IMR-90 (cell line): ENCODE results near the gene ZKSCAN8. TPM values are rescaled to one million over a fixed set of nuclear protein-coding genes. Genes with fewer than 3 reads are reported as not detected.

Experiments used
- ATAC-seq: fragments of 200-7000 bp; cut with Tn5 transposase; 2 replicates; pipeline ENCODE4 v1.9.1; 2020; ENCODE audit warnings: low read depth, mild to moderate bottlenecking, moderate library complexity
- BruUV-seq: library from RNA; stranded (reverse); fragments of 400-500 nt; replicated peaks from 2 replicates; lab custom pipeline; 2021; lab: Mats Ljungman, UMichigan
- CTCF ChIA-PET: fragments of 300-600 bp; formaldehyde crosslinking; extraction: SDS; loops from one replicate; lab custom pipeline; 2021; ENCODE audit warnings: antibody characterized with exemption; lab: Yijun Ruan, JAX
- POLR2A ChIA-PET: fragments of 300-600 bp; sonication (Branson Sonifier 250); formaldehyde crosslinking; loops from one replicate; lab custom pipeline; 2022; ENCODE audit warnings: antibody characterized with exemption; ENCODE audit not compliant: unreplicated experiment; lab: Charles Lee
- DNase-seq: peaks from one replicate; pipeline ENCODE4 v3.0.0; 2013
- H2AFZ ChIP-seq: replicated peaks from 2 replicates; pipeline ENCODE3; 2013; ENCODE audit warnings: low read length, mild to moderate bottlenecking; ENCODE audit not compliant: poor library complexity
- H2AK5ac ChIP-seq: 2 replicates; pipeline ENCODE4 v1.6.1; 2013; ENCODE audit warnings: low read depth, low read length, inconsistent platforms
- H2AK9ac ChIP-seq: replicated peaks from 2 replicates; pipeline ENCODE3; 2013; ENCODE audit warnings: mild to moderate bottlenecking, low read depth, low read length, moderate library complexity; ENCODE audit not compliant: poor library complexity
- H2BK120ac ChIP-seq: 2 replicates; pipeline ENCODE4 v1.6.1; 2013; ENCODE audit warnings: low read depth, low read length, inconsistent platforms
- H2BK15ac ChIP-seq: 3 replicates; pipeline ENCODE4 v1.6.1; 2013; ENCODE audit warnings: low read depth, low read length, inconsistent platforms
- H2BK20ac ChIP-seq: 2 replicates; pipeline ENCODE4 v1.6.1; 2013; ENCODE audit warnings: low read depth, mild to moderate bottlenecking, inconsistent platforms, low read length, moderate library complexity
- H2BK5ac ChIP-seq: 2 replicates; pipeline ENCODE4 v1.6.1; 2013; ENCODE audit warnings: mild to moderate bottlenecking, low read depth, low read length, inconsistent platforms; ENCODE audit not compliant: poor library complexity, severe bottlenecking
- H3K14ac ChIP-seq: replicated peaks from 2 replicates; pipeline ENCODE4 v1.6.1; 2013; ENCODE audit warnings: low read depth, low read length, inconsistent platforms
- H3K18ac ChIP-seq: 2 replicates; pipeline ENCODE4 v1.6.1; 2013; ENCODE audit warnings: low read depth, low read length, control low read depth
- H3K23ac ChIP-seq: 2 replicates; pipeline ENCODE4 v1.6.1; 2013; ENCODE audit warnings: low read depth, low read length, inconsistent platforms
- H3K27ac ChIP-seq: 2 replicates; pipeline ENCODE4 v1.5.1; 2013; ENCODE audit warnings: mild to moderate bottlenecking, control low read depth, low read length; ENCODE audit not compliant: insufficient read depth
- H3K27me3 ChIP-seq: 2 replicates; pipeline ENCODE4 v1.6.1; 2013; ENCODE audit warnings: low read length; ENCODE audit not compliant: control insufficient read depth, insufficient read depth
- H3K36me3 ChIP-seq: 2 replicates; pipeline ENCODE4 v1.6.1; 2013; ENCODE audit warnings: low read length, mixed read lengths; ENCODE audit not compliant: control insufficient read depth, insufficient read depth
- H3K4ac ChIP-seq: 2 replicates; pipeline ENCODE4 v1.6.1; 2013; ENCODE audit warnings: low read depth, low read length, inconsistent platforms
- H3K4me1 ChIP-seq: 2 replicates; pipeline ENCODE4 v1.6.1; 2013; ENCODE audit warnings: low read length, mixed read lengths; ENCODE audit not compliant: control insufficient read depth, insufficient read depth
- H3K4me2 ChIP-seq: 2 replicates; pipeline ENCODE4 v1.6.1; 2013; ENCODE audit warnings: low read depth, mild to moderate bottlenecking, control low read depth, low read length, moderate library complexity
- H3K4me3 ChIP-seq: 2 replicates; pipeline ENCODE4 v1.5.1; 2013; ENCODE audit warnings: low read depth, mild to moderate bottlenecking, control low read depth, low read length, moderate library complexity; ENCODE audit not compliant: insufficient read depth
- H3K56ac ChIP-seq: 2 replicates; pipeline ENCODE4 v1.6.1; 2013; ENCODE audit warnings: low read length, inconsistent platforms; ENCODE audit not compliant: insufficient read depth; ENCODE audit errors: extremely low read depth
- H3K79me1 ChIP-seq, 2 experiments: 2 replicates each; pipeline ENCODE4 v1.6.1; 2013; ENCODE audit warnings: low read length in 2 of 2, inconsistent platforms in 1 of 2, low read depth in 1 of 2
- H3K9ac ChIP-seq: 2 replicates; pipeline ENCODE4 v1.6.1; 2013; ENCODE audit warnings: low read depth, low read length, control low read depth
- H3K9me1 ChIP-seq: 2 replicates; pipeline ENCODE4 v1.6.1; 2013; ENCODE audit warnings: low read length, inconsistent platforms; ENCODE audit not compliant: insufficient read depth
- H3K9me3 ChIP-seq: 2 replicates; pipeline ENCODE4 v1.6.1; 2013; ENCODE audit warnings: low read length; ENCODE audit not compliant: control insufficient read depth, insufficient read depth
- H4K20me1 ChIP-seq: 2 replicates; pipeline ENCODE4 v1.6.1; 2013; ENCODE audit warnings: low read length, inconsistent platforms; ENCODE audit not compliant: insufficient read depth
- H4K5ac ChIP-seq: 2 replicates; pipeline ENCODE4 v1.6.1; 2013; ENCODE audit warnings: mild to moderate bottlenecking, low read depth, low read length, control low read depth
- H4K8ac ChIP-seq, 2 experiments: 2 replicates each; pipeline ENCODE4 v1.6.1; 2013; ENCODE audit warnings: low read depth in 2 of 2, low read length in 2 of 2, control low read depth in 1 of 2, inconsistent platforms in 1 of 2
- H4K91ac ChIP-seq: 2 replicates; pipeline ENCODE4 v1.6.1; 2013; ENCODE audit warnings: low read depth, low read length, inconsistent platforms; ENCODE audit not compliant: insufficient read depth
- CEBPB ChIP-seq: IDR thresholded peaks from 2 replicates; pipeline ENCODE4 v1.6.1; 2012; ENCODE audit warnings: low read depth, low read length, improper control_type of control experiment
- MAFK ChIP-seq: IDR thresholded peaks from 2 replicates; pipeline ENCODE4 v1.6.1; 2012; ENCODE audit warnings: low read depth, low read length, improper control_type of control experiment
- WGBS, 2 experiments: methylation state at CpG; one replicate each; pipeline versions ENCODE4 v1.1.5 to v1.1.7; 2013; ENCODE audit warnings: missing lambda C conversion rate in 2 of 2; ENCODE audit not compliant: insufficient read length in 1 of 2; ENCODE audit errors: extremely low coverage in 2 of 2; 5-methylcytosine and 5-hydroxymethylcytosine counted together
- dilution Hi-C: fragments of 300-500 bp; cut with HindIII; formaldehyde crosslinking; loops from one replicate; pipeline ENCODE4 v1.14.3; 2018; ENCODE audit warnings: low sequenced_read_pairs; ENCODE audit not compliant: unreplicated experiment
- in situ Hi-C: fragments of 300-500 bp; cut with MboI; formaldehyde crosslinking; loops from 3 replicates; pipeline ENCODE4 v1.14.3; 2019; ENCODE audit warnings: low sequenced_read_pairs, inconsistent platforms, mixed read lengths
- intact Hi-C: fragments of 100-400 bp; cut with micrococcal nuclease; formaldehyde crosslinking; loops from 2 replicates; pipeline ENCODE4 v1.10.0; 2022
- polyA plus RNA-seq, 3 experiments: library from polyadenylated mRNA; depleted of rRNA; stranded (reverse); fragments of >200 nt; gene quantifications; 2 replicates each; pipeline ENCODE4 v1.2.3, GENCODE V29; 2012; ENCODE audit warnings: low replicate concordance in 1 of 3
- total RNA-seq: library from RNA; depleted of rRNA; stranded (reverse); fragments of >200 nt; gene quantifications from 2 replicates; pipeline ENCODE4 v1.2.3, GENCODE V29; 2012

ZKSCAN8 gene
- total and polyA plus RNA-seq, 2 of the 4 experiments (the other 2 are of a cell fraction) = 8.3 to 22.8 TPM

GRCh38 chr6:28124971-28125353 is 16.7 kb upstream of the ZKSCAN8 start:
- peak overlapping the region; percentile 88 for H3K4me3 ChIP-seq
- H3K4ac ChIP-seq = peak overlapping the region; percentile 27; the same call in 1 of the 2 replicates
- 20% methylated on average over 1 of the region's 6 CpGs; no CpG with 5 or more reads in 1 of the 2 experiments for WGBS, 2 experiments
- H2AK9ac ChIP-seq = peak overlapping the region; percentile 73
- no peaks in the 10 kb centered on the region for H4K20me1 ChIP-seq
- H3K36me3 ChIP-seq = peaks cover 23% of the 10 kb centered on the region
- no peak overlapping the region for H2BK20ac ChIP-seq
- no peak overlapping the region for H3K14ac ChIP-seq
- DNase-seq = no peak
- no peak overlapping the region for H2BK5ac ChIP-seq
- no peaks in the 10 kb centered on the region for H3K9me3 ChIP-seq
- H3K18ac ChIP-seq = no peak overlapping the region
- ChIA-PET POLR2A (no interaction called here), CTCF (interaction anchor here (0.6 kb wide), 1 partner anchor 58 kb away, joined by 6 read pairs; no protein-coding TSS in a partner anchor)
- dilution Hi-C loops = no loop called here
- peaks cover 2% of the 10 kb centered on the region; the same call in 1 of the 2 replicates for H3K4me1 ChIP-seq
- BruUV-seq = no TSS peak
- no peak overlapping the region for H2BK15ac ChIP-seq
- peak overlapping the region; percentile 47; the same call in 1 of the 2 replicates for H3K27ac ChIP-seq
- peak overlapping the region; percentile 88 for H3K4me2 ChIP-seq
- peak; percentile 5; the same call in 1 of the 2 replicates for ATAC-seq
- no peak overlapping the region for H2AK5ac ChIP-seq
- no peaks in the 10 kb centered on the region for H3K27me3 ChIP-seq
- in situ Hi-C loops = no loop called here
- intact Hi-C loops = loop anchor here (1.0 to 2.0 kb wide), 2 partner anchors 16 to 258 kb away; partner anchors contain the start of gene ZKSCAN8
- no peaks in the 10 kb centered on the region; the same call in 1 of the 2 replicates for H3K9me1 ChIP-seq
- no peak overlapping the region for H2BK120ac ChIP-seq
- peak overlapping the region; percentile 85; the same call in 1 of the 2 replicates for H4K5ac ChIP-seq
- H4K91ac ChIP-seq = no peak overlapping the region
- no peak for TF ChIP-seq MAFK
- peak; percentile 13; the same call in 1 of the 2 replicates for TF ChIP-seq CEBPB
- peak overlapping the region; percentile 78 for H3K9ac ChIP-seq
- no peak overlapping the region for H3K56ac ChIP-seq
- peak overlapping the region; percentile 96 for H2AFZ ChIP-seq
- peak overlapping the region; percentile 86 to 91; a peak in 3 of 4 replicates for H4K8ac ChIP-seq
- H3K23ac ChIP-seq = 0 out of 2 replicates have a peak overlapping the region, but pooled peaks have one; percentile 23
- H3K79me1 ChIP-seq = peaks cover 31 to 43% of the 10 kb centered on the region in 2 experiments
